ENCODE measurements around the gene PREP. TPM values are rescaled to one million over a fixed set of nuclear protein-coding genes. Genes with fewer than 3 reads are reported as not detected.

The PREP gene
- total RNA-seq, 6 experiments from 2014 or later = 35.4 to 42.1 (median 36.8) TPM

GRCh38 chr6:105302617-105303128 lies 100.2 kb downstream of the PREP start:
- no peaks in the 10 kb centered on the region for H3K9me3 Mint-ChIP-seq
- H3K36me3 Mint-ChIP-seq (ENCODE audit: low read depth) = peaks cover 10% of the 10 kb centered on the region; the same call in 1 of the 2 replicates
- TF ChIP-seq, protein P1, sequence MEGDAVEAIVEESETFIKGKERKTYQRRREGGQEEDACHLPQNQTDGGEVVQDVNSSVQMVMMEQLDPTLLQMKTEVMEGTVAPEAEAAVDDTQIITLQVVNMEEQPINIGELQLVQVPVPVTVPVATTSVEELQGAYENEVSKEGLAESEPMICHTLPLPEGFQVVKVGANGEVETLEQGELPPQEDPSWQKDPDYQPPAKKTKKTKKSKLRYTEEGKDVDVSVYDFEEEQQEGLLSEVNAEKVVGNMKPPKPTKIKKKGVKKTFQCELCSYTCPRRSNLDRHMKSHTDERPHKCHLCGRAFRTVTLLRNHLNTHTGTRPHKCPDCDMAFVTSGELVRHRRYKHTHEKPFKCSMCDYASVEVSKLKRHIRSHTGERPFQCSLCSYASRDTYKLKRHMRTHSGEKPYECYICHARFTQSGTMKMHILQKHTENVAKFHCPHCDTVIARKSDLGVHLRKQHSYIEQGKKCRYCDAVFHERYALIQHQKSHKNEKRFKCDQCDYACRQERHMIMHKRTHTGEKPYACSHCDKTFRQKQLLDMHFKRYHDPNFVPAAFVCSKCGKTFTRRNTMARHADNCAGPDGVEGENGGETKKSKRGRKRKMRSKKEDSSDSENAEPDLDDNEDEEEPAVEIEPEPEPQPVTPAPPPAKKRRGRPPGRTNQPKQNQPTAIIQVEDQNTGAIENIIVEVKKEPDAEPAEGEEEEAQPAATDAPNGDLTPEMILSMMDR (IDR thresholded peaks at IDR 0.05) = peak; percentile 39
- peaks cover 27% of the 10 kb centered on the region for H3K4me1 Mint-ChIP-seq (ENCODE audit: low read depth)
- DNase-seq = no peak
- H3K4me3 Mint-ChIP-seq = peak overlapping the region; percentile 76; the same call in 1 of the 2 replicates
- no peak overlapping the region for H3K27ac Mint-ChIP-seq
- peaks cover 3% of the 10 kb centered on the region; the same call in 1 of the 2 replicates for H3K27me3 Mint-ChIP-seq (ENCODE audit: insufficient read depth)

GRCh38 chr6:105301756-105302616 lies 100.9 kb downstream of the PREP start:
- peaks cover 27% of the 10 kb centered on the region for H3K4me1 Mint-ChIP-seq (ENCODE audit: low read depth)
- peaks cover 10% of the 10 kb centered on the region; the same call in 1 of the 2 replicates for H3K36me3 Mint-ChIP-seq (ENCODE audit: low read depth)
- H3K9me3 Mint-ChIP-seq = no peaks in the 10 kb centered on the region
- peaks cover 3% of the 10 kb centered on the region; the same call in 1 of the 2 replicates for H3K27me3 Mint-ChIP-seq (ENCODE audit: insufficient read depth)
- TF ChIP-seq, protein P1 (IDR thresholded peaks at IDR 0.05) = no peak
- H3K27ac Mint-ChIP-seq = no peak overlapping the region
- peak overlapping the region; percentile 76; the same call in 1 of the 2 replicates for H3K4me3 Mint-ChIP-seq
- no peak for DNase-seq

DNA sequence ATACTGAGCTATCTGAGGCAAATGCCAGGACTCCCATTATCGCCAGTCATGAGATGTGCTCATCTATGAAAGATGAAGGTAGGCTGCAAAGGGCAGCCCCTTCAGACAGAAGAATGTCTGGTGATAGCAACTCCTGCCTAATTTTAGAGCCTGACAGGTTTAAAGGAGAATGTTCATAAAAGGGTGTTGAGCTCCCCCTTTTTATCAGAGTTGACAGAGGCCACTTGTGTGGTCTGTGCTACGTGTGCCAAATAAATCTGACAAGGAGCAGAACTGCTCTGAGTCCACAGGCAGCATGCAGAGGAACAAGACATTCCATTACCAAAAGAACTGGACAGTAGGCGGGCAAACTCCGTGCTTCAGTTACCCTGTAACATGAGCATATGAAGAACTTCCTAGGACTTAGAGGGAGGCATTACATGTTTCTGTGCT lies 101.8 kb downstream of the PREP start:
- TF ChIP-seq, protein P1 (IDR thresholded peaks at IDR 0.05) = no peak
- no peak for DNase-seq
- Mint-ChIP-seq H3K36me3 (ENCODE audit: low read depth) (peaks cover 13% of the 10 kb centered on the region; the same call in 1 of the 2 replicates), H3K9me3 (no peaks in the 10 kb centered on the region), H3K27ac (no peak overlapping the region), H3K27me3 (ENCODE audit: insufficient read depth) (peaks cover 3% of the 10 kb centered on the region; the same call in 1 of the 2 replicates), H3K4me1 (ENCODE audit: low read depth) (peaks cover 27% of the 10 kb centered on the region), H3K4me3 (no peak overlapping the region)

GRCh38 chr6:105300090-105300489 lies 102.8 kb downstream of the PREP start:
- Mint-ChIP-seq H3K4me1 (ENCODE audit: low read depth) (peaks cover 27% of the 10 kb centered on the region), H3K36me3 (ENCODE audit: low read depth) (peaks cover 13% of the 10 kb centered on the region; the same call in 1 of the 2 replicates), H3K27me3 (ENCODE audit: insufficient read depth) (peaks cover 4% of the 10 kb centered on the region; the same call in 1 of the 2 replicates), H3K9me3 (no peaks in the 10 kb centered on the region), H3K4me3 (no peak overlapping the region), H3K27ac (no peak overlapping the region)
- no peak for DNase-seq
- TF ChIP-seq, protein P1 (IDR thresholded peaks at IDR 0.05) = no peak

DNA sequence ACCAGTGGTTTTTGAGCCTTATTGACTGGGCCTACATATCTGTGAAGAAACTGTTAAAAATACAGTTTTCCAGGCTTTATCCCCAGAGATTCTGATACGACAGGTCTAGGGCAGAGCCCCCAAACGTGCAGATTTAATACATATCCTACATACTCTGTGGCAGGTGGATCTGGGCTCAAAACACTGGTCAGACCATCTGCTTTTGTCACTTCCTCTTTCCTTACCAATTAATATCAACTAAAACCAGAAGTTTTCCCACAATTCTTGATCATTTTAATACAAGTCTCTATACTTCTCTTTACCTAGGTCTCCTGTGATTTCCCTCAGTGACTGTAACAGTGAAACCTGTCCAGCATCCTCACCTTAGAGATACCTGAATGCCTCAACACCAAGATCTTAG lies 108.8 kb downstream of the PREP start:
- no peak overlapping the region for H3K4me3 Mint-ChIP-seq
- TF ChIP-seq, protein P1 (IDR thresholded peaks at IDR 0.05) = no peak

More for the DNA sequence above, 108.8 kb downstream of the PREP start:
- 0 out of 2 replicates have a peak, but pooled peaks cover 1% of the 10 kb centered on the region for H3K27me3 Mint-ChIP-seq (ENCODE audit: insufficient read depth)
- no peaks in the 10 kb centered on the region for H3K9me3 Mint-ChIP-seq
- peaks cover 10% of the 10 kb centered on the region; the same call in 1 of the 2 replicates for H3K36me3 Mint-ChIP-seq (ENCODE audit: low read depth)
- H3K27ac Mint-ChIP-seq = no peak overlapping the region
- no peak for DNase-seq
- H3K4me1 Mint-ChIP-seq (ENCODE audit: low read depth) = no peaks in the 10 kb centered on the region
